Measurements from ENCODE around the gene ASAP3. TPM values are rescaled to one million over a fixed set of nuclear protein-coding genes. Genes with fewer than 3 reads are reported as not detected.

ASAP3 gene
- total RNA-seq, 4 donors from 2014 or later: 21.3 to 37.7 (median 31.0) TPM

GRCh38 chr1:23444596-23445390 lies 39.2 kb downstream of the ASAP3 start:
- Histone ChIP-seq H3K36me3 (peaks cover 0 to 79% of the 10 kb centered on the region in 2 donors), H3K27ac (peak overlapping the region in 3 of 4 donors; percentile 44 to 53 (median 49)), H3K9me3 (no peaks in the 10 kb centered on the region), H3K4me3 (no peak overlapping the region), H3K4me1 (peaks cover 0 to 23% (median 0%) of the 10 kb centered on the region in 3 donors), H3K27me3 (no peaks in the 10 kb centered on the region)
- no peak for ATAC-seq
- TF ChIP-seq EP300 (IDR thresholded peaks at IDR 0.05) (no peak), CTCF (IDR thresholded peaks at IDR 0.05) (no peak), POLR2A (IDR thresholded peaks at IDR 0.05) (no peak), POLR2AphosphoS5 (IDR thresholded peaks at IDR 0.05) (no peak)
- WGBS, 2 donors (ENCODE audit: low coverage in 1 of 2): 50 to 94% methylated on average over 1 to 4 of the region's 4 CpGs

GRCh38 chr1:23444104-23444533 lies 39.9 kb downstream of the ASAP3 start:
- WGBS, 2 donors (ENCODE audit: low coverage in 1 of 2): 82% methylated on average over 3 of the region's 4 CpGs; no CpG with 5 or more reads in 1 of the 2 donors
- Histone ChIP-seq H3K27ac (peak overlapping the region in 3 of 4 donors; percentile 33 to 58 (median 53)), H3K36me3 (peaks cover 0 to 79% of the 10 kb centered on the region in 2 donors), H3K9me3 (no peaks in the 10 kb centered on the region), H3K4me1 (peaks cover 0 to 22% (median 0%) of the 10 kb centered on the region in 3 donors), H3K4me3 (no peak overlapping the region), H3K27me3 (no peaks in the 10 kb centered on the region)
- TF ChIP-seq POLR2AphosphoS5 (IDR thresholded peaks at IDR 0.05) (peak; percentile 65), EP300 (IDR thresholded peaks at IDR 0.05) (no peak)
- peak; percentile 94 for ATAC-seq

GRCh38 chr1:23442751-23443150 lies 41.2 kb downstream of the ASAP3 start:
- TF ChIP-seq CTCF (IDR thresholded peaks at IDR 0.05) (no peak), POLR2A (IDR thresholded peaks at IDR 0.05) (no peak), EP300 (IDR thresholded peaks at IDR 0.05) (no peak), POLR2AphosphoS5 (IDR thresholded peaks at IDR 0.05) (no peak)
- Histone ChIP-seq H3K27me3 (no peaks in the 10 kb centered on the region), H3K36me3 (peaks cover 0 to 77% of the 10 kb centered on the region in 2 donors), H3K4me1 (peaks cover 0 to 22% (median 0%) of the 10 kb centered on the region in 3 donors), H3K4me3 (no peak overlapping the region), H3K9me3 (no peaks in the 10 kb centered on the region), H3K27ac (no peak overlapping the region)
- WGBS, 2 donors (ENCODE audit: low coverage in 1 of 2): 40 to 67% methylated on average over 2 to 3 of the region's 3 CpGs
- ATAC-seq: no peak

- ATAC-seq: no peak
- H3K4me1 ChIP-seq: peaks cover 0 to 22% (median 0%) of the 10 kb centered on the region in 3 donors
- TF ChIP-seq CTCF (IDR thresholded peaks at IDR 0.05) (no peak), POLR2AphosphoS5 (IDR thresholded peaks at IDR 0.05) (no peak), EP300 (IDR thresholded peaks at IDR 0.05) (no peak), POLR2A (IDR thresholded peaks at IDR 0.05) (no peak)
- no peaks in the 10 kb centered on the region for H3K27me3 ChIP-seq
- no peaks in the 10 kb centered on the region for H3K9me3 ChIP-seq
- WGBS, 2 donors (ENCODE audit: low coverage in 1 of 2): 73 to 84% methylated on average over 3 to 4 of the region's 8 CpGs
- peaks cover 0 to 88% of the 10 kb centered on the region in 2 donors for H3K36me3 ChIP-seq
- no peak overlapping the region for H3K4me3 ChIP-seq
- H3K27ac ChIP-seq: peak overlapping the region in 1 of 4 donors; percentile 2
Measured at GRCh38 chr1:23441446-23442148, 42.4 kb downstream of the ASAP3 start.

GRCh38 chr1:23438545-23438944 lies 45.4 kb downstream of the ASAP3 start:
- H3K4me1 ChIP-seq: peaks cover 0 to 6% (median 0%) of the 10 kb centered on the region in 3 donors
- 87 to 88% methylated on average over 6 to 8 of the region's 8 CpGs for WGBS, 2 donors (ENCODE audit: low coverage in 1 of 2)
- TF ChIP-seq POLR2AphosphoS5 (IDR thresholded peaks at IDR 0.05) (no peak), POLR2A (IDR thresholded peaks at IDR 0.05) (no peak), EP300 (IDR thresholded peaks at IDR 0.05) (no peak), CTCF (IDR thresholded peaks at IDR 0.05) (no peak)
- H3K9me3 ChIP-seq: no peaks in the 10 kb centered on the region
- no peak overlapping the region for H3K4me3 ChIP-seq
- no peak overlapping the region for H3K27ac ChIP-seq
- H3K36me3 ChIP-seq: peaks cover 0 to 96% of the 10 kb centered on the region in 2 donors
- no peaks in the 10 kb centered on the region for H3K27me3 ChIP-seq
- ATAC-seq: no peak

All from gastroesophageal sphincter (tissue), 4 donors.